Neutrophil (primary cell): ENCODE results near the gene HTT.

Experiments
- H3K27ac ChIP-seq: fragments of 200-600 bp; sonication (generic); 2 replicates; pipeline ENCODE4 v1.5.1; 2016; ENCODE audit warnings: mild to moderate bottlenecking, moderate library complexity
- H3K27me3 ChIP-seq: fragments of 200-600 bp; sonication (generic); 2 replicates; pipeline ENCODE4 v1.6.0; 2016; ENCODE audit warnings: mild to moderate bottlenecking
- H3K36me3 ChIP-seq: fragments of 200-600 bp; sonication (generic); 2 replicates; pipeline ENCODE4 v1.5.1; 2017
- H3K4me1 ChIP-seq, 2 experiments: fragments of 200-600 bp in 1 of 2; sonication (generic) in 1 of 2; 1 replicate in 1 of 2; 2 replicates in 1 of 2; pipeline versions ENCODE4 v1.5.1 to v1.6.1; 2013 to 2016; ENCODE audit warnings: low read depth in 1 of 2, low read length in 1 of 2, mild to moderate bottlenecking in 1 of 2, moderate library complexity in 1 of 2; ENCODE audit not compliant: control insufficient read depth in 1 of 2, insufficient read depth in 1 of 2
- H3K4me3 ChIP-seq, 2 experiments: fragments of 200-600 bp in 1 of 2; sonication (generic) in 1 of 2; 1 replicate in 1 of 2; 2 replicates in 1 of 2; pipeline ENCODE4 v1.5.1; 2013 to 2016; ENCODE audit warnings: low read depth in 1 of 2, low read length in 1 of 2, mild to moderate bottlenecking in 1 of 2, moderate library complexity in 1 of 2
- H3K9me3 ChIP-seq: fragments of 200-600 bp; sonication (generic); 2 replicates; pipeline ENCODE4 v1.5.1; 2016
- CTCF ChIP-seq: fragments of 200-600 bp; sonication (generic); IDR thresholded peaks from 2 replicates; pipeline ENCODE4 v1.5.1; 2016; ENCODE audit warnings: antibody characterized with exemption

Gene HTT

GRCh38 chr4:3054169-3054759 lies 20.2 kb upstream of the HTT start:
- Histone ChIP-seq H3K27ac (no peak overlapping the region), H3K4me1 (peaks cover 11 to 14% of the 10 kb centered on the region in 2 experiments), H3K4me3 (no peak overlapping the region), H3K9me3 (no peaks in the 10 kb centered on the region), H3K36me3 (no peaks in the 10 kb centered on the region), H3K27me3 (no peaks in the 10 kb centered on the region)
- TF ChIP-seq CTCF = no peak

- no peaks in the 10 kb centered on the region for H3K9me3 ChIP-seq
- no peak for TF ChIP-seq CTCF
Measured at GRCh38 chr4:3059943-3060342, 14.5 kb upstream of the HTT start.

GRCh38 chr4:3060946-3061345 lies 13.5 kb upstream of the HTT start:
- no peaks in the 10 kb centered on the region for H3K36me3 ChIP-seq
- H3K27me3 ChIP-seq = no peaks in the 10 kb centered on the region
- no peaks in the 10 kb centered on the region for H3K9me3 ChIP-seq
- H3K4me3 ChIP-seq = no peak overlapping the region
- peaks cover 33 to 36% of the 10 kb centered on the region in 2 experiments for H3K4me1 ChIP-seq
- TF ChIP-seq CTCF = no peak
- peak overlapping the region; percentile 79 for H3K27ac ChIP-seq

More at GRCh38 chr4:3059943-3060342, 14.5 kb upstream of the HTT start:
- Histone ChIP-seq H3K4me1 (peaks cover 33 to 36% of the 10 kb centered on the region in 2 experiments), H3K4me3 (no peak overlapping the region), H3K27me3 (no peaks in the 10 kb centered on the region), H3K27ac (peak overlapping the region; percentile 79), H3K36me3 (no peaks in the 10 kb centered on the region)

DNA sequence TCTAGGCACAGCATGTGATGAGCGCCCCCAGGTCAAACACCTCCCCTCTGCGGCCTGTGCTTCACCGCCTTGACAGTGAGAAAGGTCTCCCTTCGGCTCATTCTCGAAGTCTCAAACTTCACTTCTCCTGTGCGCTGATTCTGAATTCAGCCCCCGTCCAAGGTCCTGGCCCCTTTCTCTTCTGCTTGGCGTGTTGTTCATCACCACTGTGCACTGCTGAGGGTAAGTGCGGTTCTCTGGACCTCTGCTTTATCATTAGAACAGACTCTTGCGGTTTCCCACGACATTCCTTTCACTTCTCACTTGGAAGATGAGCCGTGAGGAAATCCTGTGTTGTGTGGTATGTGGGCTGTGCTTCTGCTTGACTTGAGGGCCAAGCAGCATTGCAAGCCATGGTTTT lies 12.0 kb upstream of the HTT start:
- Histone ChIP-seq H3K27ac (no peak overlapping the region), H3K36me3 (no peaks in the 10 kb centered on the region), H3K4me1 (peaks cover 33 to 36% of the 10 kb centered on the region in 2 experiments), H3K9me3 (no peaks in the 10 kb centered on the region), H3K4me3 (no peak overlapping the region), H3K27me3 (no peaks in the 10 kb centered on the region)
- TF ChIP-seq CTCF = no peak

DNA sequence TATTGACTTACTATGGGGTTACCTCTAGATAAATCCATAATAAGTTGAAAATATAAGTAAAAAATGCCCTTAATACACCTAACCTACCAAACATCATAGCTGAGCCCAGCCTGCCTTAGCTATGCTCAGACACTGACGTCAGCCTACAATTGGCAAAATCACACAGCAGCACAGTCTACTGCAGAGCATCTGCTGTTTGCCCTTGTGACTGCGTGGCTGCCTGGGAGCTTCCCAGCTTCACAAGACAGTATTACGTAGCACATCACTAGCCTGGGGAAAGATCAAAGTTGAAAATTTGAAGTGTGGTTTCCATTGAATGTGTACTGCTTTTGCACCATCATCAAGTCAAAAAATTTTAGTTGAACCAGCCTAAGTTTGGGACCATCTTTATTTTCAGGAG lies 8.9 kb upstream of the HTT start:
- Histone ChIP-seq H3K27ac (no peak overlapping the region), H3K36me3 (no peaks in the 10 kb centered on the region)

More for the DNA sequence above, 8.9 kb upstream of the HTT start:
- peaks cover 8 to 9% of the 10 kb centered on the region in 2 experiments for H3K4me1 ChIP-seq
- no peak overlapping the region for H3K4me3 ChIP-seq
- no peak for TF ChIP-seq CTCF
- no peaks in the 10 kb centered on the region for H3K9me3 ChIP-seq
- H3K27me3 ChIP-seq = no peaks in the 10 kb centered on the region
